Loucy (cell line): Measurements from ENCODE around the gene CAPN9.

Source experiments
- EZH2phosphoT487 ChIP-seq: fragments of 200-600 bp; IDR thresholded peaks from 2 replicates; pipeline ENCODE4 v1.6.1; 2018; ENCODE audit warnings: antibody characterized with exemption, mild to moderate bottlenecking, moderate library complexity, borderline replicate concordance
- TF ChIP-seq, protein P1 (sequence below): fragments of 200-600 bp; sonication (generic); conservative IDR thresholded peaks from 2 replicates; pipeline ENCODE4 v1.5.1; 2014; ENCODE audit warnings: mild to moderate bottlenecking, antibody characterized with exemption, low read length

DNA sequence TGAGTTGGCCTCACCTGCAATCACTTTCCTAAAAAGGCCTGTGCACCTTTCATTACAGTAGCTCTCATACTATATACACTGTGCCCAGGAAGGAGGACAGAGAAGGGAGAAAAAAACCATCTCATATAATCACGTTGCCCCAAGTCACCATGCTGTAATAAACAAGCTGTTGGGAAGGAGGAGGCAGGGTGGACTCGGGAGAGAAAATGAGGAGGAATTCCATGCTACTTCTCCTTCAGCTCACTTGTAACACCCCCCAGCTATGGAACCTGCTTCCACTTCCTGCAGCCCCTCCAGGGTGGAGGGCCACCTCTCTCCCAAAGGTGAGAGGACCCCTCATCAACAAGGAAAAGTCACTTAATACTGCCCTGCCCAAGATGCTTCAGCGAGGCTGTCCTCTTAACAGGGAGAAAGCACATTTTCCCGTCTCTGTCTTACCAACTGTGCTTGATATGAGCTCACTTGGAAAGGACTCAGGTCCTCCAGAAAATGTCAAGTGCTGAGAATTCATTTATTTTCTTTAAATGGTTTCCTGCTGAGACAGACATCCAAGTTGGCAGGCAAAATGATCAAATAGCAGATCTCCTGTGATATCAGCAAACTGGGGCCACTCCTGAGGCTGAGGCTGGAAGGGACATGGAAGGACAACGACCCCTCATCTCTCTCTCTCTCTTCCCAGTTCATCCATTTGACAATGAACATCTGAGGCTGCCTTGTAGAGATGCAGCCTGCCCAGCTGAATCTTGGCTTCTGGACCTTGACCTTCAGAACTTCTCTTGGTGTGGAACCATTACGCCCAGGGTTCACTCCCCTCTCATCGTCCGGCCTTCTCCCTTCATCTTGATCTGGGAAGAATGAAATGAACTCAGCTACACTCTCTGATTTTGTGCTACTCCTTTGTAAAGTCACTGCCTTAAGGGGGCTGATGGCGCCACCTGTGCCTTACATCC, 54.0 kb downstream of the CAPN9 start:
- TF ChIP-seq, protein P1, sequence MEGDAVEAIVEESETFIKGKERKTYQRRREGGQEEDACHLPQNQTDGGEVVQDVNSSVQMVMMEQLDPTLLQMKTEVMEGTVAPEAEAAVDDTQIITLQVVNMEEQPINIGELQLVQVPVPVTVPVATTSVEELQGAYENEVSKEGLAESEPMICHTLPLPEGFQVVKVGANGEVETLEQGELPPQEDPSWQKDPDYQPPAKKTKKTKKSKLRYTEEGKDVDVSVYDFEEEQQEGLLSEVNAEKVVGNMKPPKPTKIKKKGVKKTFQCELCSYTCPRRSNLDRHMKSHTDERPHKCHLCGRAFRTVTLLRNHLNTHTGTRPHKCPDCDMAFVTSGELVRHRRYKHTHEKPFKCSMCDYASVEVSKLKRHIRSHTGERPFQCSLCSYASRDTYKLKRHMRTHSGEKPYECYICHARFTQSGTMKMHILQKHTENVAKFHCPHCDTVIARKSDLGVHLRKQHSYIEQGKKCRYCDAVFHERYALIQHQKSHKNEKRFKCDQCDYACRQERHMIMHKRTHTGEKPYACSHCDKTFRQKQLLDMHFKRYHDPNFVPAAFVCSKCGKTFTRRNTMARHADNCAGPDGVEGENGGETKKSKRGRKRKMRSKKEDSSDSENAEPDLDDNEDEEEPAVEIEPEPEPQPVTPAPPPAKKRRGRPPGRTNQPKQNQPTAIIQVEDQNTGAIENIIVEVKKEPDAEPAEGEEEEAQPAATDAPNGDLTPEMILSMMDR: no peak
- TF ChIP-seq EZH2phosphoT487: no peak
